Measurements from ENCODE around the gene SREK1.

The SREK1 gene

DNA sequence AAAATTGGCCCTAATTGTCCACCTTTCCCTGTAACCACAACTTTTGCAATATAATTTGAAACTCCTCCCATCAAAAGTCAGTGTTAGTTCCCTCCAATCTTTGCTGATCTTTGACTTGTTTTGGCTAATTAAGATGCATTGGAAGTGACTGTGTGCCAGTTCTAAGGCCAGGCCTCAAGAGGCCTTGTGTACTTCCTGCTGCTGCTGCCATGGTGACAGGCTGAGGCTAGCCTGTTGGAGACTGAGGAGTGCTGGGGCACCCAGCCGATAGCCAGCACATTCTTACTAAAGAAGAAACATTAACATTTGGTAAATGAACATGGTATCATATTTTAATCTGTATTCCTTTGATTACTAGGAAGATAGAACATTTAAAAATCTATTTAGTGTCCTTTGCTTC is 86.5 kb downstream of the SREK1 start:
- DNase-seq (ENCODE audit: low read depth): no peak
- TF ChIP-seq, protein P1, sequence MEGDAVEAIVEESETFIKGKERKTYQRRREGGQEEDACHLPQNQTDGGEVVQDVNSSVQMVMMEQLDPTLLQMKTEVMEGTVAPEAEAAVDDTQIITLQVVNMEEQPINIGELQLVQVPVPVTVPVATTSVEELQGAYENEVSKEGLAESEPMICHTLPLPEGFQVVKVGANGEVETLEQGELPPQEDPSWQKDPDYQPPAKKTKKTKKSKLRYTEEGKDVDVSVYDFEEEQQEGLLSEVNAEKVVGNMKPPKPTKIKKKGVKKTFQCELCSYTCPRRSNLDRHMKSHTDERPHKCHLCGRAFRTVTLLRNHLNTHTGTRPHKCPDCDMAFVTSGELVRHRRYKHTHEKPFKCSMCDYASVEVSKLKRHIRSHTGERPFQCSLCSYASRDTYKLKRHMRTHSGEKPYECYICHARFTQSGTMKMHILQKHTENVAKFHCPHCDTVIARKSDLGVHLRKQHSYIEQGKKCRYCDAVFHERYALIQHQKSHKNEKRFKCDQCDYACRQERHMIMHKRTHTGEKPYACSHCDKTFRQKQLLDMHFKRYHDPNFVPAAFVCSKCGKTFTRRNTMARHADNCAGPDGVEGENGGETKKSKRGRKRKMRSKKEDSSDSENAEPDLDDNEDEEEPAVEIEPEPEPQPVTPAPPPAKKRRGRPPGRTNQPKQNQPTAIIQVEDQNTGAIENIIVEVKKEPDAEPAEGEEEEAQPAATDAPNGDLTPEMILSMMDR (IDR thresholded peaks at IDR 0.05; ENCODE audit: insufficient read depth, low read depth, low read length, missing control alignments): no peak
- H3K4me3 ChIP-seq (ENCODE audit: low read depth, low read length): no peak overlapping the region

DNA sequence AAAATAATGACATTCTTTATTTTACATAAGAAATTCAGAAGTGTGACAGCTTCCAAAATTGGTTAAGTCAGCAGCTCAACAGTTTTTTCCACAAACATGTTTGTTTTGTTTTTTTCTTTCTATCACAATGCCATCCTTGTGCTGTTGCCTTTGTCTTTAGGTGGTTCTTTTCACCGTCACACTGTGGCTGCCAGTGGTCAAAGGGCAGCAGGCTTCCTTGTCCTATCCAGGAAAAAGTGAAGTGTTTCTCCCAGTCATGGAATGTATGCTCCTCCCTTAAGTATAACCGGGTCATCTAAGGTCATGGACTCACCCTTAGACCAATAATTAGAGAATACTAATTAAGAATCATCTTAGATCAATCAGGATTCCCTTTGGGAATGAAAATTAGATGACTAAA is 87.4 kb downstream of the SREK1 start:
- TF ChIP-seq, protein P1 (IDR thresholded peaks at IDR 0.05; ENCODE audit: insufficient read depth, low read depth, low read length, missing control alignments): no peak
- no peak for DNase-seq (ENCODE audit: low read depth)
- no peak overlapping the region for H3K4me3 ChIP-seq (ENCODE audit: low read depth, low read length)

DNA sequence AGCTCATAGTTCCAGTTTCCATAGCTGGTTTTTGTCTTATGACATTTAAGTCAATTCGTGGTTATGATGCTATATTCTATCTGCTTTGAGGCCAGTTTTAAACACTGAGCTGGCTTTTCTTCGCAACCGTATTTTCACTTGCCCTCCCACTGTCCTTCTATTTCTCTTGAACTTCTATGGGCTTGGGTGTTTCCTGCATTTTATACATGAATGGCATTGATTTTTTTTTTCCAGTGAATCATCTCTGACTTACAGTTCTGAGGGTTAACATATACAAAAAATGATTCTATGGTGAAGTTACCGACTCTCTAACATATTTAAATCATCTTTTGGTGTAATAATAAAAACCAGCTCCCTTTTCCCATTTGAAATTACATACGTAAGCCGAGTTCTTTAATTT is 88.2 kb downstream of the SREK1 start:
- H3K4me3 ChIP-seq (ENCODE audit: low read depth, low read length): no peak overlapping the region
- DNase-seq (ENCODE audit: low read depth): no peak
- TF ChIP-seq, protein P1 (IDR thresholded peaks at IDR 0.05; ENCODE audit: insufficient read depth, low read depth, low read length, missing control alignments): no peak

GRCh38 chr5:66232706-66233445 is 88.8 kb downstream of the SREK1 start:
- no peak overlapping the region for H3K4me3 ChIP-seq (ENCODE audit: low read depth, low read length)
- DNase-seq (ENCODE audit: low read depth): no peak
- TF ChIP-seq, protein P1 (IDR thresholded peaks at IDR 0.05; ENCODE audit: insufficient read depth, low read depth, low read length, missing control alignments): no peak

Measured in GM12865 (cell line).